OCI-LY7 (cell line): ENCODE measurements around the gene PAWR. TPM values are rescaled to one million over a fixed set of nuclear protein-coding genes. Genes with fewer than 3 reads are reported as not detected.

ENCODE experiments used
- BruUV-seq: library from RNA; stranded (reverse); fragments of 400-500 nt; replicated peaks from 2 replicates; lab custom pipeline; 2021; lab: Mats Ljungman, UMichigan
- CTCF ChIA-PET: fragments of 300-600 bp; sonication (Branson Sonifier 250); formaldehyde crosslinking; loops from one replicate; lab custom pipeline; 2022; ENCODE audit warnings: antibody characterized with exemption; ENCODE audit not compliant: unreplicated experiment; lab: Charles Lee
- POLR2A ChIA-PET: fragments of 300-600 bp; sonication (Branson Sonifier 250); formaldehyde crosslinking; loops from one replicate; lab custom pipeline; 2022; ENCODE audit warnings: antibody characterized with exemption; lab: Charles Lee
- DNase-seq: peaks from one replicate; pipeline ENCODE4 v3.0.0-alpha.2; 2015; ENCODE audit warnings: low spot score
- H2AFZ ChIP-seq: fragments of 200-600 bp; sonication (generic), shearing (Covaris generic); 2 replicates; pipeline ENCODE4 v1.6.1; 2014; ENCODE audit warnings: mild to moderate bottlenecking, antibody characterized with exemption, low read length, moderate library complexity
- H3K27ac ChIP-seq: fragments of 200-600 bp; sonication (generic); 2 replicates; pipeline ENCODE4 v1.5.1; 2014; ENCODE audit warnings: mixed run types, low read depth, mild to moderate bottlenecking, moderate library complexity, low read length, inconsistent platforms; ENCODE audit not compliant: poor library complexity, severe bottlenecking
- H3K36me3 ChIP-seq: fragments of 200-600 bp; sonication (generic); 2 replicates; pipeline ENCODE4 v1.6.1; 2014; ENCODE audit warnings: mild to moderate bottlenecking, antibody characterized with exemption, low read length, moderate library complexity, mixed read lengths; ENCODE audit not compliant: insufficient read depth
- H3K4me1 ChIP-seq: fragments of 200-600 bp; sonication (generic); 2 replicates; pipeline ENCODE4 v1.5.1; 2014; ENCODE audit warnings: mild to moderate bottlenecking, low read length; ENCODE audit not compliant: insufficient read depth, poor library complexity, severe bottlenecking
- H3K4me2 ChIP-seq: fragments of 200-600 bp; sonication (generic); 2 replicates; pipeline ENCODE4 v1.6.1; 2014; ENCODE audit warnings: mild to moderate bottlenecking, low read length
- H3K4me3 ChIP-seq: fragments of 200-600 bp; sonication (generic); 2 replicates; pipeline ENCODE4 v1.5.1; 2014; ENCODE audit warnings: mild to moderate bottlenecking, low read depth, low read length; ENCODE audit not compliant: poor library complexity, severe bottlenecking
- H3K79me2 ChIP-seq: fragments of 200-600 bp; sonication (generic); 2 replicates; pipeline ENCODE4 v1.6.1; 2016; ENCODE audit warnings: low read depth, mild to moderate bottlenecking, low read length, moderate library complexity, mixed read lengths; ENCODE audit not compliant: insufficient read depth
- H3K9me2 ChIP-seq: fragments of 200-600 bp; sonication (generic); 2 replicates; pipeline ENCODE4 v1.6.1; 2016; ENCODE audit warnings: mild to moderate bottlenecking, low read length, mixed read lengths; ENCODE audit not compliant: insufficient read depth
- H3K9me3 ChIP-seq: fragments of 200-600 bp; sonication (generic); 2 replicates; pipeline ENCODE4 v1.6.1; 2014; ENCODE audit warnings: mild to moderate bottlenecking, mixed run types, low read length, mixed read lengths
- H4K20me1 ChIP-seq: fragments of 200-600 bp; sonication (generic); 2 replicates; pipeline ENCODE4 v1.6.1; 2014; ENCODE audit warnings: mild to moderate bottlenecking, antibody characterized with exemption, low read length, moderate library complexity, mixed read lengths; ENCODE audit not compliant: insufficient read depth
- CTCF ChIP-seq: fragments of 200-600 bp; sonication (generic); conservative IDR thresholded peaks from 2 replicates; pipeline ENCODE4 v1.5.1; 2014; ENCODE audit warnings: mild to moderate bottlenecking, antibody characterized with exemption, low read length, moderate library complexity, mixed read lengths
- EZH2phosphoT487 ChIP-seq: fragments of 200-600 bp; sonication (generic); IDR thresholded peaks from 2 replicates; pipeline ENCODE4 v1.6.1; 2018; ENCODE audit warnings: low read depth, borderline replicate concordance, mild to moderate bottlenecking, mixed run types, antibody characterized with exemption, low read length, moderate library complexity, mixed read lengths
- intact Hi-C: fragments of 100-400 bp; cut with micrococcal nuclease; formaldehyde crosslinking; loops from one replicate; pipeline ENCODE4 v1.10.0; 2022; ENCODE audit not compliant: unreplicated experiment
- total RNA-seq, 2 experiments: library from RNA; depleted of rRNA in 1 of 2; stranded (reverse); fragments of >200 nt in 1 of 2; shearing (Covaris generic) in 1 of 2; gene quantifications; 2 replicates each; pipeline ENCODE4 v1.2.3, GENCODE V29; 2014 to 2022

The PAWR gene
- total RNA-seq, 2 experiments from 2014 or later = 107 to 186 TPM

- no peak overlapping the region; the same call in 1 of the 2 replicates for H3K4me2 ChIP-seq
- H2AFZ ChIP-seq = no peak overlapping the region
- H4K20me1 ChIP-seq = peaks cover 30% of the 10 kb centered on the region
- intact Hi-C loops = no loop called here
- peaks cover 9% of the 10 kb centered on the region; the same call in 1 of the 2 replicates for H3K9me3 ChIP-seq
- no peak overlapping the region for H3K4me3 ChIP-seq
- peaks cover 100% of the 10 kb centered on the region for H3K79me2 ChIP-seq
- ChIA-PET POLR2A (interaction anchor here (0.5 to 1.3 kb wide), 9 partner anchors 9 to 105 kb away, joined by 3 to 9 read pairs (median 4); no protein-coding TSS in a partner anchor), CTCF (no interaction called here)
- BruUV-seq = no TSS peak
- no peaks in the 10 kb centered on the region for H3K9me2 ChIP-seq
- peaks cover 7% of the 10 kb centered on the region for H3K4me1 ChIP-seq
- DNase-seq = no peak
- H3K36me3 ChIP-seq = peaks cover 54% of the 10 kb centered on the region
- no peak overlapping the region for H3K27ac ChIP-seq
- TF ChIP-seq EZH2phosphoT487 (no peak), CTCF (no peak)
Measured at GRCh38 chr12:79673354-79673753, 17.4 kb downstream of the PAWR start.

GRCh38 chr12:79668113-79668512 lies 22.7 kb downstream of the PAWR start:
- POLR2A ChIA-PET = no interaction called here
- CTCF ChIA-PET = no interaction called here
- intact Hi-C loops = no loop called here

GRCh38 chr12:79665212-79665887 lies 25.4 kb downstream of the PAWR start:
- CTCF ChIA-PET = no interaction called here
- no peak overlapping the region for H3K4me3 ChIP-seq
- H3K9me3 ChIP-seq = 0 out of 2 replicates have a peak, but pooled peaks cover 6% of the 10 kb centered on the region
- DNase-seq = no peak
- no peaks in the 10 kb centered on the region for H3K9me2 ChIP-seq
- intact Hi-C loops = no loop called here
- H4K20me1 ChIP-seq = peaks cover 10% of the 10 kb centered on the region; the same call in 1 of the 2 replicates
- no TSS peak for BruUV-seq
- peaks cover 95% of the 10 kb centered on the region for H3K79me2 ChIP-seq
- POLR2A ChIA-PET = interaction anchor here (0.5 to 0.6 kb wide), 2 partner anchors 9 to 25 kb away, joined by 3 to 4 read pairs; partner anchors contain the start of gene PAWR
- no peak overlapping the region for H3K4me2 ChIP-seq
- no peaks in the 10 kb centered on the region for H3K4me1 ChIP-seq
- no peak overlapping the region for H2AFZ ChIP-seq
- no peak overlapping the region for H3K27ac ChIP-seq
- peaks cover 71% of the 10 kb centered on the region for H3K36me3 ChIP-seq
- no peak for TF ChIP-seq CTCF
- TF ChIP-seq EZH2phosphoT487 = no peak

More at GRCh38 chr12:79668113-79668512, 22.7 kb downstream of the PAWR start:
- Histone ChIP-seq H3K4me3 (no peak overlapping the region), H3K4me2 (no peak overlapping the region), H3K27ac (no peak overlapping the region), H3K9me3 (0 out of 2 replicates have a peak, but pooled peaks cover 6% of the 10 kb centered on the region), H4K20me1 (peaks cover 18% of the 10 kb centered on the region; the same call in 1 of the 2 replicates), H3K9me2 (no peaks in the 10 kb centered on the region), H3K4me1 (no peaks in the 10 kb centered on the region), H2AFZ (no peak overlapping the region), H3K36me3 (peaks cover 68% of the 10 kb centered on the region), H3K79me2 (peaks cover 96% of the 10 kb centered on the region)
- DNase-seq = no peak
- TF ChIP-seq EZH2phosphoT487 = no peak
- BruUV-seq = no TSS peak
